HG02943 (cell line): ENCODE data around the gene NOXO1.

Experiments
- ATAC-seq: cut with Tn5 transposase; IDR thresholded peaks from one replicate; pipeline ENCODE4 v1.9.1; 2021; ENCODE audit warnings: mild to moderate bottlenecking, low read depth, moderate library complexity; ENCODE audit not compliant: unreplicated experiment

Gene NOXO1

GRCh38 chr16:1980030-1980769, 1.1 kb downstream of the NOXO1 start:
- no peak for ATAC-seq

GRCh38 chr16:1979271-1980029, 1.8 kb downstream of the NOXO1 start:
- ATAC-seq, result no peak

GRCh38 chr16:1978476-1979120, 2.7 kb downstream of the NOXO1 start:
- no peak for ATAC-seq

GRCh38 chr16:1977875-1978268, 3.4 kb downstream of the NOXO1 start:
- ATAC-seq, result no peak

- ATAC-seq, result no peak
Measured at GRCh38 chr16:1976951-1977874, 4.1 kb downstream of the NOXO1 start.

- no peak for ATAC-seq
Measured at GRCh38 chr16:1976216-1976520, 5.1 kb downstream of the NOXO1 start.

GRCh38 chr16:1975432-1976215, 5.6 kb downstream of the NOXO1 start:
- ATAC-seq, result no peak

- ATAC-seq, result no peak
Measured at GRCh38 chr16:1974157-1975070, 6.9 kb downstream of the NOXO1 start.

GRCh38 chr16:1973461-1974156, 7.7 kb downstream of the NOXO1 start:
- ATAC-seq, result no peak

GRCh38 chr16:1972490-1972877, 8.8 kb downstream of the NOXO1 start:
- no peak for ATAC-seq

- ATAC-seq, result peak; percentile 81
Measured at GRCh38 chr16:1971796-1972489, 9.3 kb downstream of the NOXO1 start, which contains the start of gene TBL3. Gene TBL3, plus strand, starts transcription at chr16:1972053. Its CDS starts 112 bp downstream, at chr16:1972165.

GRCh38 chr16:1968146-1968953, 12.9 kb downstream of the NOXO1 start:
- no peak for ATAC-seq

- no peak for ATAC-seq
Measured at GRCh38 chr16:1966460-1966859, 14.8 kb downstream of the NOXO1 start, which contains the start of gene RNF151. Gene RNF151, plus strand, starts transcription at chr16:1966856. Its CDS starts 26 bp downstream, at chr16:1966882.

GRCh38 chr16:1965396-1966001, 15.8 kb downstream of the NOXO1 start:
- ATAC-seq, result no peak

- peak; percentile 72 for ATAC-seq
Measured at GRCh38 chr16:1964506-1965395, 16.5 kb downstream of the NOXO1 start, which contains the start of gene RPS2. Gene RPS2, minus strand, starts transcription at chr16:1964826. Its CDS starts 201 bp downstream, at chr16:1964625.
